Putamen (tissue), 1 donor: ENCODE results near the gene MYO5A.
A peak's percentile ranks its signal among the peaks of the same experiment; 100 is the strongest.

Experiments
- DNase-seq: peaks from one replicate; pipeline ENCODE4 v3.0.0-alpha.2; 2016; ENCODE audit warnings: low spot score

MYO5A gene

DNA sequence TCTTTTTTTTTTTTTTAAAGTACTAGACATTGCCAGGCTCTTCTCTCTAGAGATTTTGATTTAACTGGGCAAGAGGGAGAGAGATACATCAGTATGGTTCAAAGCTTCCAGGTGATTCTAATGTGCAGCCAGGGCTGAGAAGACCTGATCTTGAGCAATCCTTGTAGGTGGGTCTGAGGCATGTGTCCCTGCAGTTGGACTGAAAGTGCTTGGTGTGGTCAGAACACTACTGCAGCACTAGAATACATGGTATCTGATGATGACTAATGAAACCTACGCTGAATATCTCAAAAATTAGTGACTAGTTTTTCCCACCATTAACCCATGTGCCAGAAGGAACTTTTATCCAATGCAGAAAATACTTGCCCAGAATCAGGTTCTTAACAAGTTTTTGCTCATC lies 198.7 kb downstream of the MYO5A start:
- no peak for DNase-seq

DNA sequence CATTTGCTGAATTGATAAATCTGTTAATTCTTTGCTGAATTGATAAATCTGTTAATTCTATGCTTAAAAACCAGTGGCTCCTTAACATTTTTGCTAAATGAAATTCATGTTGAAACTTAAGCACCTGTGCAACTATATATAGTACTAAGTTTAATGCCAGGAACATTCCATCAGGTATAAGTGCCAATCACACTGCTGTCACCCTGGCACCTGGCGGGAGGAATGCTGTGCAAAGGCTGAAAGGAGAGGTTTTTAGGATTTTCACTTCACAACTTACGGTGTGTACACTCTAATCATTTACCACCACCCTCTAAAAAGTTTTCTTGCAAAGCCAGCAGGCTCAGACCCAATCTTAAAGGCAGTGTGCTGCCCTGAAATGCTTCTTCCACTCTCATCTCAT lies 199.5 kb downstream of the MYO5A start:
- peak; percentile 63 for DNase-seq

DNA sequence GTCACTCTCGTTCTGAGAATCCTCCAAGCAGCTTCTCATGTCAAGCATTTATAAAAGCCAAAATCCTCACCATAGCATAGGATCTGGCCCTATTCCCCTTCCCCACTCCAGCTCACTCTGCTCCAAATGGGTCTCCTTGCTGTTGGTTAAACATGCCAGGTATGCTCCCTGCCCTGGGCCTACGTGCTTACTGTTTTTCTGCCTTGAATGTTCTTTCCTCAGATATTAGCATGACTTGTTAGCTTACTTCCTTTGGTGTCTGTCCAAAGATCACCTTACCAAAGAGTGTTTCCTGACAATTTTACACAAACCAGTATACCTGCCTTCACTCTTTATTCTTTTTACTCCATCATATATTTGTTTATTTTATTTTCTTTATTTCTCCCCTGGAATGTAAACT lies 200.0 kb downstream of the MYO5A start:
- no peak for DNase-seq

DNA sequence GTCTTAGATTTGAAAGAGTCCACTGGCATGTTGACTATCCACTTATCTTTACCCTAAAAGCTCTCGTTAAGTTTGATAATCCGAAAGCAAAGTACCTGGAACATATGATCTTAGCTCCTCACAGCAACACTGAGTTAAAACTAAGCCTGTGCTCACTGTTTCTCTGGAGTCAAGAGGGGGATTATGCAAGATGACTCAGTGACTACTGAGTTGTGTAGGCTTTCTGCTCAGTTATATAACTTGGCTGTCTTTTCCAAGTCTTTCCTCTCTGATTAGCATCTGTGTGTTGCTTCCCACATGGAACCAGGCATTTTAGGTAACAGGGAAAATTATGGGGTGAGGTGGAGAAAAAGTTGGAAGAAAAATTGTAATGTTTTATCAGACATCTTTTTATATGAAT lies 201.9 kb downstream of the MYO5A start:
- peak; percentile 79 for DNase-seq

DNA sequence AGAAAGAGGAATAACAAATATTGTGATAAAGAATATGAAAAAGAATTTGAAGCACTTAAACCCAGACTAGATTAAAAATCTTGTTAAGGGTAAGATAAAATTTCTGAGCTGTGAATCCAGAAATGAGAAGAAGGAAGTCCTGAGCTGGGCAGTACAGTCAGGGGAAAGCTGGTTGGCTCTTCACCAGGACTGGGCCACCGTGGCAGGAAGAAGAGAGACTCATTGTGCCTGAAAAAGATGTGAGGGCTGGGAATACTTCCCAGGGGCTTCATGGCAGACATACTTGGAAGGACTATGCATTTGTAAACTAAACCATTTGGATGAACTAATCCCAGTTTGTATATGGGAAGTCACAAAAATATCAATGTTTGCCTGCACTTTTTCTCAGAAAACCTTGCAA lies 204.6 kb downstream of the MYO5A start:
- no peak for DNase-seq

DNA sequence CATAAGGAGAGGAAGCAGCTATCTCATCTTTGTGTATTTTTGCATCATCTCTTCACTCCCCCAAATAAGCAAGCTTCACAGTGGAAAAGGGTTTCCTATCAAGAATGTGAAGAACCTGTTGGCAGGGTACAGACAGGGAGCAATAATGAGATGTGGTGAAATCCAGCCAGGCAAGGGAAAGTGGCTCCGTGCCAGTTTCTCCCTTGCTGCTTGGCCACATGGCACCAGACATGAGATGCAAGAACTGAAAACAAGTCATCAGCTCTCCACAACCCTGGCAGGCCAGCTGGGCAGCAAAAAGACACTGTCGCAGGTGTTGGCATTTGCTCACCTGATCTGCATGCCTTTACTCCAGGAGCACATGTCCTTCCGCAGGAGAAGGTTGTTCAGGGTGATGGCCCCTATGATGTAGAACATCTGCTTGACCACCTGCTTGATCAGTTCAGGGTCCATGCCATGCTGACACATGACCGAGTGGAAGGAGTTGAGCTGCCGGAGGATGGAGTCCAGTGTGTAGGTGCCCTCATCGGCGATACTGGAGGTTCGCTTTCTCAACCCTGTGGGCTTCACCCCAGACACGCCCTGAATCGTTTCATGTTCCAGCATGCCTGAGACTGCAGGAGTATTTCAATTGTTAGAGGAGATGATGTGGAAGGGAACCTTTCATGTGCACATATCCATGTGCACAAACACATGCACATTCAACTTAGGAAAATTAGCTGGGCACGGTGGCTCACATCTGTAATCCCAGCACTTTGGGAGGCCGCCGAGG lies 209.8 kb downstream of the MYO5A start:
- no peak for DNase-seq

DNA sequence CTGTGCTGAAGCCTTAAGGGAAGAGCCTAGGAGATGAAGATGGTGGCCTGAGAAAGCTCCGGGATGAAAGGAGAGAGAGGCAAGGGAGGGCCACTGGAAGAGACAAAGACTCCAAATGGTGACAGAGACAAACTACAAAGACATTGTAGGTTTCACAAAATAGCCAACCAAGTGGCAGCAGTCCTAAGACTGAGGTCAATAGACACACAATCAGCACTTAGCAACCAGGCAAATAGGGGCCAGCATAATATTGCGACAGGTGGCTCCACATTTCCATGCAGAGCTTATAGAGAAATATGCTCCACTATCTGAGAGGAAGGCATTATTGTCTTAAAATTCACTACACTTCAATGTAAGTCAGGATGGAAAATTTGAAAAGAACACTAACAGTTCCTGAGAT lies 211.0 kb downstream of the MYO5A start:
- no peak for DNase-seq

DNA sequence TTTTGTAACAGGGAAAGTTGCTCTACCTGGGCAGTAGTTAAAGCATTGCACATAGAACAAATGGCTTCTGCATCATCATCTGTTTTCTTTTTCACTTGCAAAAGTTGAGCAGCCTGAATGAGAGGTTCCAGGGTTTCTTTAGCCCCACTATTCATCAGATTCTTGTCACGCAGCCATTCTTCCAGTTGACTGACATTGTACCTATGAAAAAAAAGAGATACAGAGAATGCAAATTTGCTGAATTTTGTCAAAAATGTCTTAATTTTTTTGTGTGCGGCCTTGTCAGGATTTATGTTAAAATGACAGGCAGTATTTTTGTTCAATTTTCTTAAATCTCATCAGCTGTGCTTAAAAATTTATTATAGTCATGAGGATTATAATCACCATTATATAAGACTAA lies 211.7 kb downstream of the MYO5A start:
- peak; percentile 72 for DNase-seq

DNA sequence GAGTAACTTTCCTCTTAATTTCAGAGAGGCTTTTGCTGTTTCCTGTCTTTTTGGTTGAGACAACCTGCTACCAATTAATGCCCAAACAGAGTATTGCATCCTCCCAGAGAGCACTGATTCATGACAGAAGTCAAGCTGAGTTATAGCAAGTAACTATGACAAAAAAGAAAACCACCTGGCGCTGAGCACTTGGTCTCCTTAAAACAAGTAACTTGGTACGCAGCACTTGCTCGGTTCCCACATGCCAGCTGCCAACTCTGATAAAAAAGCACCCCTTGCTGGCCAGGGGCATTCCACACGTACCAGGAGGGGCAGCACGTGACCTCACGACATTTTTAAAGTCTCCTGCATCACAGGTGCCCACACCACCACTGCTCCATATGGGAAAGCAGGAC lies 219.5 kb downstream of the MYO5A start:
- no peak for DNase-seq

DNA sequence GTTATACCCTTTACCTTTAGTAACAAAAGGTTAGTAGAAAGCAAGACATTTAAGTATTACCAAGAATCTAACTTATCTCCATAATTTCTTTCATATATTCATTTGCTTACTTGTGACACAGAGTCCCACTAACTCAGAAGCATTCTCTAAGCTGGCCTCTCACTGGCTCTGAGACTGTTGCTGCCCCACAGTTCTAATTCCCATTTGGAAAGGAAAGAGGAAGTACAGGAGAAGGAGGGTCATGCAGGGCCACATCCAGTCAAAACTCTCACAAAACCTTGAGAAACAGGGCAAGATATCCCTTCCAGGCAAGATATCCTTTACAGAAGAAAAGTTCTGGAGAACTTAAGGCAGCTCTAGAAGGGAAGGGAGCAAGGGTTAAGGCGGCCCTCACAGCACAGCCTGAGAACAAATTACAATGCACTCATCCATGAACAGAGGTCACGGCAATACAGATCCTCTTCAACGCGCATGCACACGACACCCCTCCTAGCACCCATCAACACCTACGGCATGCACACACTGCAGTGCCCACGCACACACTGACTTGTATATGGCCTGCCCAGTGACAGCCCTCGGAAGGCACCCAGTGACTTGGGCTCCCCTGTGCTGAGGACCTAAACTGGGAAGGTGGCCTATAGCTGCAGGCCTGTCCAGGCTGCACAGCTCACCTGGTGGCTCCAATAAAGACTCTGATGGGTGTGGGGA lies 220.1 kb downstream of the MYO5A start:
- no peak for DNase-seq

DNA sequence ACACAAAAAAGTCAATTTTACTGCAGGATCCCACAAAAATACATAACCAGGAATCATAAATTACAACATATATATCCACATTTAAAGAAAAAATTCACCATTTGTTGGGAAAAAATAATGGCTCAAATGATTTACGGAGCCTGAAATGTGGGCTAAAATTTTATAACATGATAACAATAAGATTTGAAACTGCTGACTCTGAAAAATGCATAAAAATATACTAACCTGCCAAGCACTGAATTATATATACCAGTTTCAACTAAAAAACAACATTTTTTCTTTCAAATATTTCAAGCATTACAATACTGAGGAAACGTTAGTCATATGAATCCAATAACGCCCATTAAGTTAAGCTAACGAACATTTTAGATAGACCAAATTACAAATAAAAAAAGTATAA lies 220.8 kb downstream of the MYO5A start:
- no peak for DNase-seq

DNA sequence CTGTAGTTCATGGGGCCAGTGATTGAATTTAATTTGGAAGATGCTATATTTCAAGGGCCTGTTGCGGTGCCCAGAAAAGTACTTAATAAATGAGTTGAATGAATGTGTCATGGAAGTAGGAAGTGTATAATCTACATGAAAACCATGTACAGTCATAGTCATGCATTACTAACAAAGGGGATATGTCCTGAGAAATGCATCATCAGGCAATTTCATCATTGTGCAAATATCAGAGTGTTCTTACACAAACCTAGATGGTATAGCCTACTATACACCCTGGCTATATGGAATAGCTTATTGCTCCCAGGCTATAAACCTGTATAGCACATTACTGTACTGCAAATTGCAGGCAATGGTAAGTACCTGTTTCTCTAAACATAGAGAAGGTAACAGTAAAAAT lies 222.4 kb downstream of the MYO5A start:
- no peak for DNase-seq

DNA sequence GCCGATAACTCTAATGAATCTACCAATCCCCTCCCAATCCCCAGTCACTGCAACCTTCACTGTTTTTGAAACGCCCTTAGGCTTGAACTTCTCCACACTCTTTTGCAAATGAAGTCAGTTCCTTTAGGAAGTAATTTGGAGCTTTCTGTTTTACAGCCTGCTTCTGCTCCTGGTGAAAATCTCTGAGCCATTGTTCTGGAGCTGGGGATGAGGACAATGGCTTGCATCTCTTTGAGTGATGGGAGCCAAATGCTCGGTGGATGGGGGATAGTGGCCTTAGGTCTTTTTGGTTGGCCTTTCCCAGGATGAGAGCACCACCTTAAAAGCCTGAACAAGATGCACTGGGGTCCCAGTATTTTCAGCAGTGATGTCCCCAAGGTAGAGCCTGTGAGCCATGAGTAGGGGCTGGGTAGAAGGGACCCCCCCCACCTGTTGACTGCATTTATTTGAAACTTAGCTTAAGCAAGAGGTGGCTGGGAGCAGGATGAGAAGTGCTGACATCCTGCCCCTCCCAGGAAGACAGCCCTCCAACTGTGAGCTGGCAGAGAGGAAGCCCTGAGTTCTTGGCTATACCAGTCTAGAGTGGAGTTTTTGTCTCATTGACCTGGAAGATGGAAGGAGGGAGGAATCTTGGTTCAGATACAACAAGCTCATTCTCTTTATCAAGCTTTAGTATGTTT lies 225.4 kb downstream of the MYO5A start:
- no peak for DNase-seq

DNA sequence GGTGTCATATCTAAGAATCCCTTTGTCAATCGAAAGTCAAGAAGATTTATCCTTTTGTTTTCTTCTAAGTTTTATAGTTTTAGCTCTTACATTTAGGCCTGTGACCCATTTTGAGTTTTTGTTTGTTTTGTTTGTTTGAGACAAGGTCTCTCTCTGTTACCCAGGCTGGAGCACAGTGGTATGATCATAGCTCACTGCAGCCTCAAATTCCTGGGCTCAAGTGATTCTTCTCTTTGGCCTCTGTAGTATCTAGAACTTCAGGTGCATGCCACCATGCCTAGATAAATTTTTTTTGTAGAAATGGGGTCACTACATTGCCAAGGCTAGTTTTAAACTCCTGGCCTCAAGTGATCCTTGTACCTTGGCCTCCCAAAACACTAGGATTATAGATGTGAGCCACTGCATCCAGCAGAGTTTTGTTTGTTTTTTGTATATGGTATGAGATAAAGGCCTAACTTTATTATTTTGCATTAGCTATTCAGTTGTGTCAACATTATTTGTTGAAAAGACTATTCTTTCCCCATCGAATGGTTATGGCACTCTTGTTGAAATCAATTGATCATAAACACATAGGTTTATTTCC lies 227.3 kb downstream of the MYO5A start:
- no peak for DNase-seq

DNA sequence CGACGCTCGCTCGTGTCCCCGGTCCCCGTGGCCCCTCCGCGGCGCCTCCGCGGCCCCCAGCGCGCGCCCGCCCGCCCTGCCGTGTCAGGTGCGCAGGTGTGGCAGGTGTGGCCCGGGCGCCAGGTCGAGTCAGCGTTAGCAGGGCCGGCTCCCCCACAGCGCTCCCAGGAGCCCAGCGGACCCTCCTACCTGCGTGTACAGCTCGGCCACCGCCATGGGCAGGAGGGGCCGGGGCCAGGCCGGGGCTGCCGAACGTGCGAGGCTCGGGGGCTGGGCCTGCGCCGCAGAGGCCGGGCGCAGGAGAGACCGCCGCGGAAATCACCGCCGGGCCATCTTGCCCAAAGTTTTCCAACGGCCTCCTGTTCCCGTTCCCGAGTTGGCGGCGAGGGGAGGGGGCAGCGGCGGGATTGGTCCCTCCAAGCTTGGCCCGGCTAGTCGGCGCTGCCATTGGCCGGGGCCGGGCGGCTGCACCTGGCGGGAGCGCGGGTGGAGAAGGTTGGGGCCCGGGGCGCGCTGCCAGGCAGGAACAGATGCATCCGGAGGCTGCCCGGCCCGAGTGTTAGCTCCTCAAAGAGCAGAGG lies 233.2 kb downstream of the MYO5A start, which contains the start of gene MYO5C:
Gene MYO5C (minus strand): TSS at position 384 of the 581 bp plus-strand sequence. CDS start 168 bp downstream, at position 216.
- no peak for DNase-seq

DNA sequence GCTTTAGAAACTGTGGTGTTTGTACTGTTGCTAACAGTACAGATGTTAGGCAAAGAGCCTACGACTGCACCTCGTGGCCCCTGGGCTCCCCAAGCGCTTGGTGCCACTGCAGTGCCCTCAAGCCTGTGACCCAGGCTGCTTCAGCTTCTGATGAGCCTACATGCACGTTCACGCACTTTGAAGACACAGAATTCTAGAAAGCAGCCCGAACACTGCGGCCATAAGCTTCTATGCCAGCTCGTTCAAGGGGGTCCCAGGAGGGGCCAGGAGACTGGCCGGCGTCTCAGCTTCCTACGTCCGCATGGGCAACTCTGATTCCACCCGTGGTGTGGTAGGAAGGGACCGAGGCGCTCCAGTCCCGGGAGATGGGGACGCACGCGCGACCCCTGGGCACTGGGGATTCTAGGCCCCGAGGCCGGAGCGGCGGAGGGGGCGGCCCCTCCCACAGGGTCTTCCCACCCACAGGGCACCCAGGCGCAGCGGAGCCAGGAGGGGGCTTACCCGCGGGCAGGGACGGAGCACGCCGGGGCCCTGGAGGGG lies 233.7 kb downstream of the MYO5A start:
- DNase-seq: no peak

DNA sequence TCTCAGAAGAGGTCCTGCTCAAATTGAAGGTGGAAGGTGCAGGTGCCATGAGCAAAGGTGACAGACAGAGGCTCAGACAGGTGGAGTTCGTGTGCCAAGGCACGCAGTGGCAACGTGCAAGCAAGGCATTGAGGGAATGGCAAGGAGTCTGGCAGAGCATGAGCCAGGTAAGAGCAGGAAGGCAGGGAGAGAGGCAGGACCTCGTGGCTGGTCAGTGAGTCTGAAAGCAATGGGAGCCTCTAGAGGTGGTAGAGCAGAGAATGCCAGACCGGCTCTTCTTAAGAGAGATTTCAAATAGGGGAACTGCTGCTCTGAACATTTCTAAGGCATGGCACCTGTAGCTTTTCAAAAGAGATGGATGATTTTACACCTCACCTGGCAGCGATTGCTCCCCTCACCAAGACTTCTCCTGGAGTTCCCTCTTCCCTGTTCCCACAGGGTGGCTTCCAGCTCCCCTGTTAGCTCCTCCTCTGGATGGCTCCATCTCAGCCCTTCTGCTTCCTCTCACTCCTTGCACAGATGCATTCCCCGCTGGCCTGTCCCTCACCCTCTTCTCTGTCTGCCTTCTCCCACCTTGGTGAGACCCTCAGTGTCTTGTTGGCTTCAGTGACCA lies 235.8 kb downstream of the MYO5A start:
- DNase-seq: no peak

DNA sequence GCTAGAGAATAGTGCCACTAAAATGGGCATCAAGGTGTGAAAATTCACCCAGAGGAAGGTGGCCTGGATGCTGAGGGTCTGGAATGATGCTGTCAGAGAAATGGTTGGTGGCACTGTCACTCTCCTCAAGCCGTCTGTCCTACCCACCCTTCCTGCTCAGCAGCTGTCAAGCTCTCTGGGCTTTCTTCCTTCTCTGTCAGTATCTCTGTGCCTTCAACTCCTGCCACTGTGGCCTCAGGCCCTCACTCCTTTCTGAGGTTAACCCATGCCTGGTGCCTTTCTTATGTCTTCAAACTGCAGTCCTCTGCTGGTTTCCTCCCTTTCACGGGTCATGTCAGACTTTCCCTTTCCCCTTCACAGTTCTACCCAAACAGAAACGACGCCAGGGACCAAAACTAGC lies 237.5 kb downstream of the MYO5A start:
- no peak for DNase-seq

DNA sequence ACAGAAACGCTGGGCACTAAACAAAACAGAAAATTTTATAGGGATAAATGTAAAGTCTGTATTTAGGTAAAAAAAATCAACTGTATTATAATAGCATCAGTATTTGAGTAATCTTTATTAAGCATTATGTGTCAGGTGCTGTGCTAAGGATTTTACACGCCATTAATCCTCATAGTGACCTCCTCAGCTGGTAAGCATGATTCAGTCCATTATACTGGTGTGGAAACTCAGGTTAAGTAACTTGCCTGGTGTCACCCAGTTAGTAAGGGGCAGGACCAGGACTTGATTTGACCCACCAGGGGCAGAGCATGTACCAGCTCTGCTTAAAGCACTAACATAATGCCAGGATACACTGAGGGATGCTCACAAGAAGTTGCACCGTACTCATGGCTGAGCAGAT lies 237.9 kb downstream of the MYO5A start:
- DNase-seq: no peak

DNA sequence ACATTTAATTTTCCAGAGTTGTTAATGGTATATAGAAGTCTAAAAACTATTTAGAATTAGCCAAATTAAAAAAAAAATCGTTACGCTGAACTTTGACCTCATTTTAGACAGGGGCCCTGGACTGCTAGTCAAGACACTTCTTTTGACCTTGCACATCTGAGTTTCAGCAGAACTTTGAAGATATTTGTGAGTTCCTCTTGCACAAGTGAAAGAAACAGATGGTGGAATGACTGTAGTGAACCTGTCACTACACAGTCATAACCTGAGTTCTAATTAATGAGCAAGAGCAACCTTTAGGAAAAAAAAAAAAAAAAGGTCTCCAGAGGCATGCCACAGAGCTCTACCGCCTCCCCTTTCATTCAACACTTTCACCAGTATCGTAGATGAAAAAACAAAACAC lies 238.4 kb downstream of the MYO5A start:
- no peak for DNase-seq

DNA sequence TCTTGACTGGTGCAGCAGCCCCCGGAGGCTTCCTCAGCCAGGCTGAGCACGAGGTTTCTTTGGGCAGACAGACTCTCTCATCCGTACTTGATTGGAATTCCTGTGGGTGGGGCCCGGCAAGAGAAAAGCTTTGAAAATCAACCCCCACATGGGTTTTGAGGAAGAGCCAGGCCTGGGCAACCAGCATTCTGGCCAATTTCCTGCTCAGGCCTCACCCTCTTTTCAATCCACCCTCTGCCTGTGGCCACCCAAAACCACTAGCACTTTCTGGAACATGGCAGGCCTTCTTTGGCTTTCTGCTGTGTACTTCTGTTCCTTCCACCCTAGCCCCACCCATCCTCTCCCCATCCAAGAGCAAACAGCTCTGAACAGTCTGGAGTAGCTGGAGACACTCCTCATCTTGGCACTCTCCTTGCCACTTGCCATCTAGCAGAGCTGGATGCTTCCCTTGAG lies 239.0 kb downstream of the MYO5A start:
- no peak for DNase-seq

DNA sequence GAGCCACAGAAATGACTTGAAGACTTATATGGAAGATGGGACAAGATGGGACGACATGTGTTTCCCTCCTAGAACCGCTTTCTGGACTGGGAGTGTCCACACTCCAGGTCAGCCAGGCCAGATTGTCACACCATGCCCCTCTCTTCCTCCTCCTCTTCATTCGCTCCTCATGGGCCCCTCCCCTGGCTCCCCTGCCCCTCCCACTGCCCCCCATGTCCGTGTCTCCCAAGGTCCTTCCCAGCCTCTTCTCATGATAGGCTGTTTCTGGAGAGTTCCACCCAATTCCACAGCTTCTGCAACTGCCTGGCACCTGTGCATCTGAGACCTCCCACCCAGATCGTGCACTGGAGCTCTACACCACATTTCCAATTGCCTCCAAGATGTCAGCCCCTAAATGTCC lies 239.7 kb downstream of the MYO5A start:
- no peak for DNase-seq
